Measurements from ENCODE around the gene CST4.
"Not testable (repeated sequence)": the region's sequence is repeated elsewhere in the genome, so short reads cannot be mapped to it uniquely, and the experiment has no call there.

GRCh38 chr20:23688684-23689398, at the start of gene CST4:
- not testable (repeated sequence) for TF ChIP-seq POLR2A, CTCF (IDR thresholded peaks at IDR 0.05)

All from esophagus squamous epithelium (tissue), 4 donors.